A673 (cell line): ENCODE measurements around the gene UBE2E2.

Experiments
- EZH2 ChIP-seq: fragments of 200-600 bp; sonication (generic); IDR thresholded peaks from 2 replicates; pipeline ENCODE4 v1.6.1; 2017; ENCODE audit warnings: borderline replicate concordance, low read depth, mild to moderate bottlenecking, mixed read lengths, antibody characterized with exemption, low read length; ENCODE audit not compliant: poor library complexity, severe bottlenecking
- TF ChIP-seq, protein P1 (sequence below): fragments of 300-800, 200-600 bp; sonication (generic); conservative IDR thresholded peaks from 2 replicates; pipeline ENCODE4 v1.5.1; 2017; ENCODE audit warnings: low read depth, mild to moderate bottlenecking, antibody characterized with exemption, low read length, moderate library complexity, mixed read lengths

- TF ChIP-seq, protein P1, sequence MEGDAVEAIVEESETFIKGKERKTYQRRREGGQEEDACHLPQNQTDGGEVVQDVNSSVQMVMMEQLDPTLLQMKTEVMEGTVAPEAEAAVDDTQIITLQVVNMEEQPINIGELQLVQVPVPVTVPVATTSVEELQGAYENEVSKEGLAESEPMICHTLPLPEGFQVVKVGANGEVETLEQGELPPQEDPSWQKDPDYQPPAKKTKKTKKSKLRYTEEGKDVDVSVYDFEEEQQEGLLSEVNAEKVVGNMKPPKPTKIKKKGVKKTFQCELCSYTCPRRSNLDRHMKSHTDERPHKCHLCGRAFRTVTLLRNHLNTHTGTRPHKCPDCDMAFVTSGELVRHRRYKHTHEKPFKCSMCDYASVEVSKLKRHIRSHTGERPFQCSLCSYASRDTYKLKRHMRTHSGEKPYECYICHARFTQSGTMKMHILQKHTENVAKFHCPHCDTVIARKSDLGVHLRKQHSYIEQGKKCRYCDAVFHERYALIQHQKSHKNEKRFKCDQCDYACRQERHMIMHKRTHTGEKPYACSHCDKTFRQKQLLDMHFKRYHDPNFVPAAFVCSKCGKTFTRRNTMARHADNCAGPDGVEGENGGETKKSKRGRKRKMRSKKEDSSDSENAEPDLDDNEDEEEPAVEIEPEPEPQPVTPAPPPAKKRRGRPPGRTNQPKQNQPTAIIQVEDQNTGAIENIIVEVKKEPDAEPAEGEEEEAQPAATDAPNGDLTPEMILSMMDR, result no peak
- no peak for TF ChIP-seq EZH2
These were observed 346.2 kb downstream of the UBE2E2 start for GRCh38 chr3:23549148-23549910.
